Sigmoid colon (tissue), 7 donors: ENCODE measurements around the gene BFAR. TPM values are rescaled to one million over a fixed set of nuclear protein-coding genes. Genes with fewer than 3 reads are reported as not detected.
"Not testable (repeated sequence)": the region's sequence is repeated elsewhere in the genome, so short reads cannot be mapped to it uniquely, and the experiment has no call there.

Experiments
- DNase-seq: peaks from one replicate; pipeline ENCODE4 v3.0.0-alpha.2; 2019
- H3K27ac ChIP-seq, 4 donors: fragments of 200-600 bp; sonication (generic); one replicate each; pipeline ENCODE4 v1.5.1; 2016 to 2019; ENCODE audit warnings: mild to moderate bottlenecking in 1 of 4
- H3K27me3 ChIP-seq, 3 donors: fragments of 200-600 bp; sonication (generic); one replicate each; pipeline ENCODE4 v1.5.1; 2019; ENCODE audit warnings: mild to moderate bottlenecking in 1 of 3
- H3K36me3 ChIP-seq, 4 donors: fragments of 200-600 bp; sonication (generic); one replicate each; pipeline ENCODE4 v1.5.1; 2016 to 2019
- H3K4me1 ChIP-seq, 4 donors: fragments of 200-600 bp; sonication (generic); one replicate each; pipeline ENCODE4 v1.5.1; 2017 to 2019
- H3K4me3 ChIP-seq, 4 donors: fragments of 200-600 bp; sonication (generic); one replicate each; pipeline ENCODE4 v1.5.1; 2017 to 2019; ENCODE audit warnings: mild to moderate bottlenecking in 2 of 4, moderate library complexity in 1 of 4
- H3K9me3 ChIP-seq, 4 donors: fragments of 200-600 bp in 3 of 4; sonication (generic) in 3 of 4; one replicate each; pipeline versions ENCODE4 v1.5.1 to v1.6.1; 2013 to 2019
- EP300 ChIP-seq, 4 donors: sonication (generic); formaldehyde crosslinking; IDR thresholded peaks; one replicate each; pipeline ENCODE4 v1.6.1; 2017; ENCODE audit warnings: antibody characterized with exemption in 4 of 4
- POLR2A ChIP-seq, 2 donors: fragments of 450-650 bp; IDR thresholded peaks; one replicate each; pipeline ENCODE4 v1.6.1; 2016; ENCODE audit warnings: antibody characterized with exemption in 2 of 2, mild to moderate bottlenecking in 2 of 2, moderate library complexity in 2 of 2
- POLR2AphosphoS5 ChIP-seq, 4 donors: sonication (generic); formaldehyde crosslinking; IDR thresholded peaks; one replicate each; pipeline ENCODE4 v1.6.1; 2017; ENCODE audit warnings: antibody characterized with exemption in 4 of 4
- WGBS, 2 donors: extraction: QIAGEN DNeasy Blood & Tissue Kit; methylation state at CpG; one replicate each; pipeline ENCODE4 v1.1.7; 2013; 5-methylcytosine and 5-hydroxymethylcytosine counted together
- intact Hi-C: fragments of 100-400 bp; cut with DNase I; formaldehyde crosslinking; loops from one replicate; pipeline ENCODE4 v1.15.1; 2023
- polyA plus RNA-seq, 3 donors: library from polyadenylated mRNA; stranded (reverse); fragments of 200-250 nt; gene quantifications; one replicate each; pipeline ENCODE4 v1.2.3, GENCODE V29; 2013
- total RNA-seq, 4 donors: library from RNA; depleted of rRNA; stranded (reverse); fragments of >200 nt; gene quantifications; one replicate each; pipeline ENCODE4 v1.1.0, GENCODE V29; 2016
- TF ChIP-seq, protein P1 (sequence below), 4 experiments: fragments of 450-650 bp in 3 of 4; fragments of 200-600 bp in 1 of 4; IDR thresholded peaks; one replicate each; pipeline ENCODE4 v1.5.1; 2016 to 2019; ENCODE audit warnings: antibody characterized with exemption in 4 of 4, mild to moderate bottlenecking in 3 of 4, moderate library complexity in 2 of 4
- donor health status: healthy with polysubstance abuse.
- donor health status: Bipolar disorder and iron deficiency.
- donor health status: healthy.

Gene BFAR
- total and polyA plus RNA-seq, 7 donors: 38.1 to 64.9 (median 52.3) TPM

GRCh38 chr16:14634389-14634725 is 1.6 kb downstream of the BFAR start:
- no peak for DNase-seq
- no peaks in the 10 kb centered on the region for H3K27me3 ChIP-seq
- WGBS, 2 donors: 14 to 60% methylated on average over 7 of the region's 7 CpGs
- no peak for TF ChIP-seq POLR2A (IDR thresholded peaks at IDR 0.05)
- TF ChIP-seq EP300 (IDR thresholded peaks at IDR 0.05): no peak
- TF ChIP-seq POLR2AphosphoS5 (IDR thresholded peaks at IDR 0.05): no peak
- peaks cover 0 to 13% (median 0%) of the 10 kb centered on the region in 4 donors for H3K36me3 ChIP-seq
- peak overlapping the region; percentile 91 to 96 (median 94) for H3K27ac ChIP-seq
- intact Hi-C loops: loop anchor here (10.0 kb wide), 1 partner anchor 350 kb away; no protein-coding TSS in a partner anchor
- no peaks in the 10 kb centered on the region for H3K9me3 ChIP-seq
- H3K4me3 ChIP-seq: peak overlapping the region in 3 of 4 donors; percentile 81 to 88 (median 83)
- peaks cover 0 to 56% (median 51%) of the 10 kb centered on the region in 4 donors for H3K4me1 ChIP-seq

DNA sequence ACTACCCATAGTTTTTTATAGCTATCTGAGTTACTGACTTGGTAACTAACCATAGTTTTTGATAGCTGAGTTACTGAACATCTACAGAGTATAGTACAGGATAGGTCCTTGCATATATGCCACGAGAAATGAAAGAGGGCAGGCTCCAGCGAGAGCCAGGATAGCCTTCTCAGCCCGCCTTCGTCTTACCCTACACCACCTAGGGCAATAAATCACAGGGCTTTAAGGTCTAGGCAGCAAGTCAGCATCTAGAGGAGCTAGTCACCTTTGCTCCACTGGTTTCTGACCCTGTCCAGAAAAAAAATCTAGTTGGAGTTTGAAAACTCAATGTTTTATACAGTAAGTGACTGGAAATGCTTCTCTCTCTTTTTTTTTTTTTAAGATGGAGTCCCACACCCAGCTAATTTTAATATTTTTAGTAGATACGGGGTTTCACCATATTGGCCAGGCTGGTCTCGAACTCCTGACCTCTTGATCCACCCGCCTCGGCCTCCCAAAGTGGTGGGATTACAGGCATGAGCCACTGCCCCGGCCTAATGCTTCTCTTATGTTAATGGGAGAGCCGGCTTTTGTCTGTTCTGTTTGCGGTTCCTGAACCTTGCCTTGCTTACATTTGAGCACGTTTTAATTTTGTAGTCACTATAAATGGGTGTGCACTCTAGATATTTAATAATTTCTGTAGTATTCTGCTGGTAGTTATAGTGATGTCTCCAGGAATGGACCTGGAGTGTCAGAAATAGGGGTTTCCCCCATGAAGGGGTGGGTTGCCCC is 2.8 kb downstream of the BFAR start:
- H3K4me1 ChIP-seq: peaks cover 0 to 50% (median 47%) of the 10 kb centered on the region in 4 donors
- no peaks in the 10 kb centered on the region for H3K27me3 ChIP-seq
- H3K9me3 ChIP-seq: no peaks in the 10 kb centered on the region
- H3K4me3 ChIP-seq: no peak overlapping the region
- DNase-seq: no peak
- intact Hi-C loops: loop anchor here (10.0 kb wide), 1 partner anchor 351 kb away; no protein-coding TSS in a partner anchor
- TF ChIP-seq POLR2A (IDR thresholded peaks at IDR 0.05) (no peak), POLR2AphosphoS5 (IDR thresholded peaks at IDR 0.05) (no peak), EP300 (IDR thresholded peaks at IDR 0.05) (no peak)
- TF ChIP-seq, protein P1, sequence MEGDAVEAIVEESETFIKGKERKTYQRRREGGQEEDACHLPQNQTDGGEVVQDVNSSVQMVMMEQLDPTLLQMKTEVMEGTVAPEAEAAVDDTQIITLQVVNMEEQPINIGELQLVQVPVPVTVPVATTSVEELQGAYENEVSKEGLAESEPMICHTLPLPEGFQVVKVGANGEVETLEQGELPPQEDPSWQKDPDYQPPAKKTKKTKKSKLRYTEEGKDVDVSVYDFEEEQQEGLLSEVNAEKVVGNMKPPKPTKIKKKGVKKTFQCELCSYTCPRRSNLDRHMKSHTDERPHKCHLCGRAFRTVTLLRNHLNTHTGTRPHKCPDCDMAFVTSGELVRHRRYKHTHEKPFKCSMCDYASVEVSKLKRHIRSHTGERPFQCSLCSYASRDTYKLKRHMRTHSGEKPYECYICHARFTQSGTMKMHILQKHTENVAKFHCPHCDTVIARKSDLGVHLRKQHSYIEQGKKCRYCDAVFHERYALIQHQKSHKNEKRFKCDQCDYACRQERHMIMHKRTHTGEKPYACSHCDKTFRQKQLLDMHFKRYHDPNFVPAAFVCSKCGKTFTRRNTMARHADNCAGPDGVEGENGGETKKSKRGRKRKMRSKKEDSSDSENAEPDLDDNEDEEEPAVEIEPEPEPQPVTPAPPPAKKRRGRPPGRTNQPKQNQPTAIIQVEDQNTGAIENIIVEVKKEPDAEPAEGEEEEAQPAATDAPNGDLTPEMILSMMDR (IDR thresholded peaks at IDR 0.05): no peak
- WGBS, 2 donors: 63 to 80% methylated on average over 12 of the region's 12 CpGs
- H3K36me3 ChIP-seq: peaks cover 0 to 24% (median 0%) of the 10 kb centered on the region in 4 donors
- peak overlapping the region in 1 of 4 donors; percentile 37 for H3K27ac ChIP-seq

DNA sequence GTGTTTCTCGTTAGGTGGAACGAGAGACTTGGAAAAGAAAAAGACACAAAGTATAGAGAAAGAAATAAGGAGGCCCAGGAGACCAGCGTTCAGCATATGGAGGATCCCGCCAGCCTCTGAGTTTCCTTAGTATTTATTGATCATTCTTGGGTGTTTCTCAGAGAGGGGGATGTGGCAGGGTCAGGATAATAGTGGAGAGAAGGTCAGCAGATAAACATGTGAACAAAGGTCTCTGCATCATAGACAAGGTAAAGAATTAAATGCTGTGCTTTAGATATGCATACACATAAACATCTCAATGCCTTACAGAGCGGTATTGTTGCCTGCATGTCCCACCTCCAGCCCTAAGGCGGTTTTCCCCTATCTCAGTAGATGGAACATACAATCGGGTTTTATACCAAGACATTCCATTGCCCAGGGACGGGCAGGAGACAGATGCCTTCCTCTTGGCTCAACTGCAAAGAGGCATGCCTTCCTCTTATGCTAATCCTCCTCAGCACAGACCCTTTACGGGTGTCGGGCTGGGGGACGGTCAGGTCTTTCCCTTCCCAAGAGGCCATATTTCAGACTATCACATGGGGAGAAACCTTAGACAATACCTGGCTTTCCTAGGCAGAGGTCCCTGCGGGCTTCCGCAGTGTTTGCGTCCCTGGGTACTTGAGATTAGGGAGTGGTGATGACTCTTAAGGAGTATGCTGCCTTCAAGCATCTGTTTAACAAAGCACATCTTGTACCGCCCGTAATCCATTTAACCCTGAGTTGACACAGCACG is 3.6 kb downstream of the BFAR start:
- not testable (repeated sequence) for H3K9me3 ChIP-seq, H3K27me3 ChIP-seq, DNase-seq, H3K4me3 ChIP-seq
- Histone ChIP-seq H3K4me1 (peaks cover 0 to 47% (median 43%) of the 10 kb centered on the region in 4 donors), H3K27ac (peak overlapping the region in 2 of 4 donors; percentile 37 to 48), H3K36me3 (peaks cover 0 to 28% (median 0%) of the 10 kb centered on the region in 4 donors)
- 49 to 64% methylated on average over 17 of the region's 17 CpGs for WGBS, 2 donors
- intact Hi-C loops: loop anchor here (10.0 kb wide), 1 partner anchor 352 kb away; no protein-coding TSS in a partner anchor

GRCh38 chr16:14636951-14637240 is 4.1 kb downstream of the BFAR start:
- not testable (repeated sequence) for H3K9me3 ChIP-seq, H3K4me3 ChIP-seq, H3K27me3 ChIP-seq, DNase-seq
- Histone ChIP-seq H3K27ac (peak overlapping the region in 2 of 4 donors; percentile 14 to 22), H3K36me3 (peaks cover 0 to 28% (median 0%) of the 10 kb centered on the region in 4 donors), H3K4me1 (peaks cover 0 to 46% (median 40%) of the 10 kb centered on the region in 4 donors)
- intact Hi-C loops: loop anchor here (10.0 kb wide), 1 partner anchor 352 kb away; no protein-coding TSS in a partner anchor
- WGBS, 2 donors: 15 to 57% methylated on average over 1 of the region's 1 CpG

DNA sequence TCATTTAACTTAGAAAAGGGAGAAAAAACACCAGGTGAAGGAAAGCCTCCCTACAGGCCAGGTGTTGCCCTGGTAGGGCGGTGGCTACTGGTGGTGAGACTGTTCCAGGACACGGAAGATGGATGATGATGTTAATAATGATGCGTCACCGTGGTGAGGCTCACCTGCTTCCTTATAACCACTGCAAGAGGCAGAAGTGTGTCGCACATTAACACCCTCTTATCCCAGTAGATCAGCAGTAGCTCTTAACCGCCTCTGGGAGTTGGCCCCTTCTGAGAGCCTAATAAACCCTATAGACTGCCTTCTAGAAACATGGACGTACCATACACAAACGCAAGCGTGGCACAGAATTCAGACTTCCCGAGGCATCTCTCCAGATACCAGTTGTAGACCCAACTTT is 7.8 kb downstream of the BFAR start:
- TF ChIP-seq EP300 (IDR thresholded peaks at IDR 0.05) (no peak), POLR2AphosphoS5 (IDR thresholded peaks at IDR 0.05) (no peak), POLR2A (IDR thresholded peaks at IDR 0.05) (peak in 1 of 2 donors; percentile 41)
- TF ChIP-seq, protein P1 (IDR thresholded peaks at IDR 0.05): peak in 1 of 4 experiments; percentile 7
- DNase-seq: no peak
- no peak overlapping the region for H3K4me3 ChIP-seq
- peaks cover 0 to 42% (median 9%) of the 10 kb centered on the region in 4 donors for H3K36me3 ChIP-seq
- intact Hi-C loops: no loop called here
- H3K4me1 ChIP-seq: peaks cover 0 to 22% (median 15%) of the 10 kb centered on the region in 4 donors
- no peaks in the 10 kb centered on the region for H3K9me3 ChIP-seq
- WGBS, 2 donors: 23 to 66% methylated on average over 10 of the region's 10 CpGs
- no peak overlapping the region for H3K27ac ChIP-seq
- no peaks in the 10 kb centered on the region for H3K27me3 ChIP-seq

DNA sequence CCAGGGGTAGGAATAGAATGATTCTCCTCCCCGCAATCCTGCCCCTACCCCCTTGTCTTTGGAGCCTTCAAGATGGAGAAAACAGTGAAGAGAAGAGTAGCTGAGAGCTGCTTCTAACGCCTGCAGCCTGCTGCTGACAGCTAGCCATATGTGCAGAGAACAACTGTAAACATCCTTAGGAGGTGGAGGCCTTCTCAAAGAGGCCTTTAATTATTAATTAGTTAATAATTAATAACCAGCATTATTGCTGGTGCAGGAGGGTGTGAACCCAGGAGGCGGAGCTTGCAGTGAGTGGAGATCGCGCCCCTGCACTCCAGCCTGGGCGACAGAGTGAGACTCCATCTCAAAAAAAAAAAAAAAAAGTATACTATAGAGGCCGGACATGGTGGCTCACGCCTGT is 8.5 kb downstream of the BFAR start:
- Histone ChIP-seq H3K4me1 (peaks cover 0 to 15% (median 8%) of the 10 kb centered on the region in 4 donors), H3K4me3 (no peak overlapping the region), H3K27me3 (no peaks in the 10 kb centered on the region), H3K36me3 (peaks cover 0 to 49% (median 13%) of the 10 kb centered on the region in 4 donors), H3K27ac (no peak overlapping the region), H3K9me3 (no peaks in the 10 kb centered on the region)
- 94 to 95% methylated on average over 8 of the region's 8 CpGs for WGBS, 2 donors
- intact Hi-C loops: no loop called here
- DNase-seq: no peak
- TF ChIP-seq POLR2AphosphoS5 (IDR thresholded peaks at IDR 0.05) (no peak), EP300 (IDR thresholded peaks at IDR 0.05) (no peak), POLR2A (IDR thresholded peaks at IDR 0.05) (no peak)
- TF ChIP-seq, protein P1 (IDR thresholded peaks at IDR 0.05): no peak
